ENCODE measurements around the gene SCT.

Gene SCT

DNA sequence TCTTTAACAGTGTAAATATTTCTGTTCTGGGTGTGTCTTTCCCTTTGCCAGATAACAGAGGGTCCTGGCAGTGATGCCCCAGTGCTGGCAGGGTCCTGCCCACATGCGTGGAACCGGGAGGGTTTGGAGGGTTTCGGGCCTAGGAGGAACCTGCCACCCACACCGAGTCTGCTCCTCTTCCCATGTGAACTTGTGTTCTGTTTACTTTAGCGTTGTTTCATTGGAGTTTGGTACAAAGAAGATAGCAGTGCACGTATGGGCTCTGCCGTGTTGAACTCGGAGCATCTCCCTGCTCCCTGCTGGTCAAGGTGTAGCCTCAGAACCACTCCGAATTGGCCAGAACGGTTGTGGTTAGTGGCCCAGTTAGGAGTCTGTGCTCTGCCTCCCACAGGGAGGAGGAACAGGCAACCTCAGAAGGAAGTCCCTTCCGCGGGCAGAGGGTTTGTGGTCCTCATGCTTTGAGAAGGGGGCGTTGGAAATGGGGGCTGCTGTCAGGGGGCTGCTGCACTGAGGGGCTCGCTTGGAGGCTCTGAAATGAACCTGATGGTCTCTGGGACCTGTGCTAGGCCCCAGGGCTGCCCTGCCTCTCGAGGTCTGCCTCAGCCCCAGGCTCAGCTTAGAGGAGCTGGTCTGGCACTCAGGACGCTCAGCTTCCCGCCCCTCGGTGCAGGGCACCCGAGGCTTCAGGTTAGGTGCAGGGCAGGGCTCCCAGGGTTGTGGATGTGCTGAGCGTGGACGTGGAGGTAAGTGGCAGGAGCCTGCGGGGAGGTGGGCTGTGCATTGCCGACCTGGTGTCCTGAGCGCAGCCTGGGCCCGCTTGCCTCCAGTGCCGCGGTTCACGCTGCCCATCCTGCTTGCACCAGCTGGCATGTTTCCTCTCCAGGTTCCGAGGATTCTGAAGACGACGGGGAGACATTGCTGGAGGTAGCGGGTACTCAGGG, 40.3 kb downstream of the SCT start:
- no peak for DNase-seq (ENCODE audit: low read depth)

DNA sequence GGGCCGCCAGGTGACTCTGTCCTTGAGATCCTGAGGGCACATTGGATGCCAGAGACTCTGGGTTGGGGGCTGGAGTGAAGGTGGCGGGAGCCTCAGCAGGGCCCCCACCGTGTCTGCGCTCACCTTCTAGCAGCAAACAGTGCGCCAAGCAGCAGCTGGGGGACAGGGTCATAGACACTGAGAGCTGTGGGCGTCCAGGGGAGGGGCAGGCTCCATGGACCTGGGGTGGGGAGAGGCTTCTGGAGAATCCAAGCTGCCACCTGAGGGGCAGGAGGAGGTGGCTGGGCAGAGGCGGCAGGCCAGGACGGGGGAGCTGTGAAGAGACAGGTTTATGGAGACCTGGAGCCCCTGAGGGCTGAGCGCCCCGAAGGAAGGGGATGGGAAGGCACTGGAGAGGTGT, 42.7 kb downstream of the SCT start:
- DNase-seq (ENCODE audit: low read depth) = no peak

DNA sequence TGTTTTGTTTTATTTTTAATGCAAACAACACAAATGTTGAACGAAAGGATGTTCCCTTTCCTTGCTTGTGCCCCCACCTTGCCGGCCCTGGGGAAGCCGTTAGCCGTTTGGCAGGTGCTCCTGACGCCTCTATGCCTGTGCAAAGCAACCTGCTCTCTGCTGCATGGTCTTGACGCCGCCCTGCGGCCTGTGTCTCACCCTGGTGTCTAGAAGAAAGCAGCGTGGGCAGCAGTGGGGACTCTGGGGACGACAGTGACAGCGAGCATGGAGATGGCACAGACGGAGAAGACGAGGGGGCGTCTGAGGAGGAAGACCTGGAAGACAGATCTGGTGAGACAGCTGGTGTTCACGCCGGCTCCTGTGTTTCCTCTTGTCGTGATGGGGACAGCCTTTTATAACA, 45.2 kb downstream of the SCT start:
- no peak for DNase-seq (ENCODE audit: low read depth)

DNA sequence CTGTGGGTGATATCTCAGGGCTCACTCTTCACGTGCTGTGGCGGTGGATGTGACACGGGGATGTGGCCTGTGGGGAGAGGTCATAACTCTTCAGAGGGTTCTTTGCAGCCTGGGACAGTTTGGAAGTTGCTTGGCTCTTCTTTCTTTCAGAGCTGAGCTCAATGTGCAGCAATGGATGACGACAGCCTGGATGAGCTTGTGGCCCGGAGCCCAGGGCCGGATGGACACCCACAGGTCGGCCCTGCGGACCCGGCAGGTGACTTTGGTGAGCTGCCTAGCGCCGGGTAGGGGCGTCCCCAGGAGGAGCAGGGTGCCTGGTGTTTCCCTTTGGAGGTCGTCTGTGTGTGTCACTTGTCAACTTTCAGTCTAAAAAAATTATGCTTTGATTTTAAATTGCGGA, 45.6 kb downstream of the SCT start:
- DNase-seq (ENCODE audit: low read depth) = no peak

DNA sequence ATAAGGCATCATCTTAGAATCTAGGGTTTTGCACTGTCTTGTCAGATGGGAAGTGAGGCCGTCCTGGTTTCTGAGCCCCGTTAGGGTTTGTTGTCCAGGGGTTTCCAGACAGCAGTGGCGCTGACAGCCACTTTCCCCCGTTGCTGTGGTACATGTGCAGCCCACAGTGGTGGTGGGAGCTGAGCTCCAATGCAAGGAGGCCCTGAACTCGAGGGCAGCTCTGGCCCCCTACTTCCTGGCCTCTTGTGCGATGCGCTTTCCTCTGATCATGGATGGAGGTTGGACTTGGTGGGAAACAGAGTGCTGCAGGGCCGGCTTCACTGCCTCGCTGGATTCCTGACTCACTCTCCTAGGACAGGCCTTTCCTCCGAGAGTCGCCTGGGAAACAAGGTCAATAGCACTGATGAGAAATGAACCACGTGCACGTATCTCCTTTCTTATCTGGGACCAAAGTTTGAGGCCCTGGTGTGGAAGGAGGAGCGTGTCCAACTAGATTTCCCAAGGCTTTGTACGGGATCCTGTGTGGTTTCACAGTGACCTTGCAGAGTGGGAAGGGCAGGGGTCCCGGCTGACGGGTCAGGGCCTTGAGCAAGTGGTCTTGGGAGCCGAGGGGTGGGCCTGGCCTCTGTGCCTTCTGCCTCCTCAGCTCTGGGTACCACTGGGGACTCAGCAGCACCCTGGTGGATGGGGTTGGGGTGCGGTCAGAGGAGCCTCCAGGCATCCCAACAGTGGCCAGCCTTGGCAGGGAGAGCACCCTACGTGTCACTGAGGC, 47.0 kb downstream of the SCT start:
- DNase-seq (ENCODE audit: low read depth) = no peak

DNA sequence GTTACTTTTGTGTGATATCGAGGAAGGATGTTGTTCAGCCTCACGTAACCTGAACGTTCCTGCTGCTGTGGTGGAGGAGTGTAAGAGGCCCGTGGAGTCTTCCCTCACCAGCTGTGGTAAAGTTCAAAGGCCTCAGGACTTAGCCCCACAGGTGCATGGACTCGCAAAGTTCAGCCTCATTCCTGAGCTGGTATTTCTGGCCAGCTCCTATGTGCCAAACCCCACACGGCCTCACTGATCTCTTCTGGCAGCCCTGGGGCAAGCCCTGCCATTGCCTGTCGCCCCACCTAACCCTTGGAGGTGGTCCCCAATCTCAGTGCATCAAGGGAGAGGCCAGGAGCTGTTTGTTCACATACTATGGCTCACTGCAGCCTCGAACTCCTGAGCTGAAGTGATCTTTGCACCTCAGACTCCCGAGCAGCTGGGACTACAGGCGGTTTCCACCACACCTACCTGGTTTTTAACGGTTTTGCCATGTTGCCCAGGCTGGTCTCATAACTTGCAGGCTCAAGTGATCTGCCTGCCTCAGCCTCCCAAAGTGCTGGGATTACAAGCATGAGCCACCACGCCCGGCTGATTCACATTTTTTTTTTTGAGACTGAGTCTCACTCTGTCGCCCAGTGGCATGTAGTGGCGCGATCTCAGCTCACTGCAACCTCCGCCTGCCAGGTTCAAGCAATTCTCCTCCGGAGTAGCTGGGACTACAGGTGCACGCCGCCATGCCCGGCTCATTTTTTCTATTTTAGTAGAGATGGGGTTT, 48.5 kb downstream of the SCT start:
- no peak for DNase-seq (ENCODE audit: low read depth)

DNA sequence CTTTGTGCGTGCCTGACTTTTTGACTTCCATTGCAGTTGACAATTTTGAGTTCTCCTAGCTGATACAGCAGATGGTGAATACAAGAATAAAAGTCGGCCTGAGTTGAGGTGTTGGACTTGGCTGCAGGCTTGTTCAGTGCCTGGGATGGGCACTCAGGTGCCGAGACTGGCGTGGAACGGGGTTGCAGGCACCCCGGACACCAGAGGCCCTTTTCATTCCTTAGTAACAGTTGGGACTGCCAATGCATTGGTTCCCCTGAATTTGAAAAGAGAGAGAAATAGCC, 49.4 kb downstream of the SCT start:
- no peak for DNase-seq (ENCODE audit: low read depth)

DNA sequence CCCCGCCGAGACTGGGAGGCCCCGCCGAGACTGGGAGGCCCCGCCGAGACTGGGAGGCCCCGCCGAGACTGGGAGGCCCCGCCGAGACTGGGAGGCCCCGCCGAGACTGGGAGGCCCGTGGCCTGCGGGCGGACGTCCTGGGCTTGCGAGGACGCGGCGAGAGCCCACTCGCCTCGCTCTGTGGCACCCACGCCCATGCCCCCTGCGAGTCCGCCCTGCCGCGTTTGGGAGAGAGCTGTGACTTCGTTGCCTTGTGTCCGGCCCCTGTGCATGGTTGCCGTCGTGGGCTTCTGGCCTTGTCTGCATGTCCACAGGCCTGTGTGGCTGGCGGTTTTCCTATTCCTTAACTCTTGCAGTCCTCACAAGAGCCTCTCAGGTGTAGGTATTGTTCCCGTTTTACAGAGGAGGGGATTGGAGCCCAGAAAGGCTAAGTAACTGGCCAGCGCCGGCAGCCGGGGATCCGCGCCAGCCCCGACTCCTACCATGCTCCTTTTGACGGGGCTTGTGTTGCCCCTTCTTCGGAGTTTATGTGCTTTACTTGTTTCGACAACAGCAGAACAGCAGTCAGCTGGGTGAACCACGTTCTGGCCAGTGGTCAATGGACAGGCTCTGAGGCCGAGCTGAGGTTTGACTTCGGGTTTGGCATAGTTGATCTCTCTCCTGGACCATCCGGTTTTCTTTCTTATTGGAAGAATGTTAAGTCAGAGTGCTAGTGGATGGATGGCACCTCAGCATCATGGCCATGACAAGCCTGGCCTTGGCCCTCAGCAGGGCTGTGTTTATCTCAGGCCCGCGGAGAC, 50.0 kb downstream of the SCT start:
- DNase-seq (ENCODE audit: low read depth) = no peak
